ENCODE results near the gene ARL2.
"Not testable (repeated sequence)": the region's sequence is repeated elsewhere in the genome, so short reads cannot be mapped to it uniquely, and the experiment has no call there.

Gene ARL2

GRCh38 chr11:65017937-65018336 is 4.0 kb downstream of the ARL2 start:
- Histone ChIP-seq H3K36me3 (replicated peaks; ENCODE audit: low read depth, low read length) (peaks cover 40% of the 10 kb centered on the region), H3K9me3 (ENCODE audit: insufficient read depth, low read length) (no peaks in the 10 kb centered on the region), H3K9ac (ENCODE audit: low read length) (no peak overlapping the region), H3K4me2 (ENCODE audit: low read length) (no peak overlapping the region), H4K20me1 (ENCODE audit: insufficient read depth, low read length) (no peaks in the 10 kb centered on the region), H3K79me2 (ENCODE audit: low read length) (peaks cover 30% of the 10 kb centered on the region), H3K27ac (ENCODE audit: low read length) (no peak overlapping the region), H3K4me3 (ENCODE audit: low read length) (no peak overlapping the region), H3K27me3 (ENCODE audit: low read depth, low read length) (no peaks in the 10 kb centered on the region), H3K4me1 (ENCODE audit: low read length) (peaks cover 11% of the 10 kb centered on the region), H2AFZ (ENCODE audit: low read depth, low read length) (no peak overlapping the region)
- TF ChIP-seq CTCF (IDR thresholded peaks at IDR 0.05; ENCODE audit: low read depth, low read length) (no peak), EZH2phosphoT487 (IDR thresholded peaks at IDR 0.05; ENCODE audit: low read depth) (no peak)

GRCh38 chr11:65019824-65020223 is 5.9 kb downstream of the ARL2 start:
- no peak overlapping the region for H3K4me3 ChIP-seq (ENCODE audit: low read length)
- H4K20me1 ChIP-seq (ENCODE audit: insufficient read depth, low read length), result no peaks in the 10 kb centered on the region
- peaks cover 40% of the 10 kb centered on the region for H3K36me3 ChIP-seq (replicated peaks; ENCODE audit: low read depth, low read length)
- TF ChIP-seq EZH2phosphoT487 (IDR thresholded peaks at IDR 0.05; ENCODE audit: low read depth) (no peak), CTCF (IDR thresholded peaks at IDR 0.05; ENCODE audit: low read depth, low read length) (no peak)
- no peak overlapping the region for H2AFZ ChIP-seq (ENCODE audit: low read depth, low read length)
- no peaks in the 10 kb centered on the region for H3K27me3 ChIP-seq (ENCODE audit: low read depth, low read length)
- H3K9ac ChIP-seq (ENCODE audit: low read length), result no peak overlapping the region
- peaks cover 5% of the 10 kb centered on the region; the same call in 1 of the 2 replicates for H3K4me1 ChIP-seq (ENCODE audit: low read length)
- no peaks in the 10 kb centered on the region for H3K9me3 ChIP-seq (ENCODE audit: insufficient read depth, low read length)
- H3K4me2 ChIP-seq (ENCODE audit: low read length), result no peak overlapping the region
- no peak overlapping the region for H3K27ac ChIP-seq (ENCODE audit: low read length)
- peaks cover 26% of the 10 kb centered on the region for H3K79me2 ChIP-seq (ENCODE audit: low read length)

GRCh38 chr11:65021003-65021402 is 7.0 kb downstream of the ARL2 start:
- H3K27ac ChIP-seq (ENCODE audit: low read length), result no peak overlapping the region
- no peaks in the 10 kb centered on the region for H3K27me3 ChIP-seq (ENCODE audit: low read depth, low read length)
- no peaks in the 10 kb centered on the region for H4K20me1 ChIP-seq (ENCODE audit: insufficient read depth, low read length)
- no peak for TF ChIP-seq EZH2phosphoT487 (IDR thresholded peaks at IDR 0.05; ENCODE audit: low read depth)
- no peak for TF ChIP-seq CTCF (IDR thresholded peaks at IDR 0.05; ENCODE audit: low read depth, low read length)
- peaks cover 40% of the 10 kb centered on the region for H3K36me3 ChIP-seq (replicated peaks; ENCODE audit: low read depth, low read length)
- no peaks in the 10 kb centered on the region for H3K9me3 ChIP-seq (ENCODE audit: insufficient read depth, low read length)
- H3K4me1 ChIP-seq (ENCODE audit: low read length), result no peaks in the 10 kb centered on the region
- H3K79me2 ChIP-seq (ENCODE audit: low read length), result peaks cover 14% of the 10 kb centered on the region
- H2AFZ ChIP-seq (ENCODE audit: low read depth, low read length), result no peak overlapping the region
- no peak overlapping the region for H3K4me3 ChIP-seq (ENCODE audit: low read length)
- no peak overlapping the region for H3K4me2 ChIP-seq (ENCODE audit: low read length)
- H3K9ac ChIP-seq (ENCODE audit: low read length), result no peak overlapping the region

GRCh38 chr11:65021509-65021908 is 7.5 kb downstream of the ARL2 start:
- Histone ChIP-seq H3K9me3 (ENCODE audit: insufficient read depth, low read length) (no peaks in the 10 kb centered on the region), H3K27me3 (ENCODE audit: low read depth, low read length) (no peaks in the 10 kb centered on the region), H3K4me1 (ENCODE audit: low read length) (no peaks in the 10 kb centered on the region), H3K27ac (ENCODE audit: low read length) (no peak overlapping the region), H3K79me2 (ENCODE audit: low read length) (peaks cover 9% of the 10 kb centered on the region), H3K9ac (ENCODE audit: low read length) (no peak overlapping the region), H3K4me2 (ENCODE audit: low read length) (no peak overlapping the region), H3K36me3 (replicated peaks; ENCODE audit: low read depth, low read length) (peaks cover 36% of the 10 kb centered on the region), H2AFZ (ENCODE audit: low read depth, low read length) (no peak overlapping the region), H3K4me3 (ENCODE audit: low read length) (no peak overlapping the region), H4K20me1 (ENCODE audit: insufficient read depth, low read length) (no peaks in the 10 kb centered on the region)
- TF ChIP-seq CTCF (IDR thresholded peaks at IDR 0.05; ENCODE audit: low read depth, low read length) (no peak), EZH2phosphoT487 (IDR thresholded peaks at IDR 0.05; ENCODE audit: low read depth) (no peak)

GRCh38 chr11:65023502-65023901 is 9.5 kb downstream of the ARL2 start:
- H3K27ac ChIP-seq (ENCODE audit: low read length); H3K4me2 ChIP-seq (ENCODE audit: low read length); H3K4me3 ChIP-seq (ENCODE audit: low read length); H4K20me1 ChIP-seq (ENCODE audit: insufficient read depth, low read length); H3K79me2 ChIP-seq (ENCODE audit: low read length); H3K9ac ChIP-seq (ENCODE audit: low read length); H2AFZ ChIP-seq (ENCODE audit: low read depth, low read length); H3K27me3 ChIP-seq (ENCODE audit: low read depth, low read length); H3K9me3 ChIP-seq (ENCODE audit: insufficient read depth, low read length): not testable (repeated sequence)
- Histone ChIP-seq H3K4me1 (ENCODE audit: low read length) (peaks cover 13% of the 10 kb centered on the region), H3K36me3 (replicated peaks; ENCODE audit: low read depth, low read length) (peaks cover 18% of the 10 kb centered on the region)

All from OCI-LY3 (cell line).